NT2/D1 (cell line): ENCODE results near the gene WDR36.

Experiments
- DNase-seq: peaks from one replicate; pipeline ENCODE4 v3.0.0-alpha.2; 2011; ENCODE audit warnings: low read depth, low spot score
- H3K27me3 ChIP-seq: 2 replicates; pipeline ENCODE4 v1.6.0; 2011; ENCODE audit warnings: mild to moderate bottlenecking; ENCODE audit not compliant: insufficient read length, insufficient read depth
- H3K36me3 ChIP-seq: 2 replicates; pipeline ENCODE4 v1.6.1; 2011; ENCODE audit warnings: mild to moderate bottlenecking, low read length, mixed read lengths; ENCODE audit not compliant: insufficient read depth, insufficient read length
- H3K4me1 ChIP-seq: 2 replicates; pipeline ENCODE4 v1.5.1; 2011; ENCODE audit not compliant: insufficient read depth, insufficient read length
- H3K4me3 ChIP-seq: 2 replicates; pipeline ENCODE4 v1.5.1; 2011; ENCODE audit warnings: low read depth; ENCODE audit not compliant: insufficient read length
- H3K9ac ChIP-seq: 2 replicates; pipeline ENCODE4 v1.6.0; 2011; ENCODE audit warnings: low read depth; ENCODE audit not compliant: insufficient read length
- H3K9me3 ChIP-seq: 2 replicates; pipeline ENCODE4 v1.5.1; 2011; ENCODE audit warnings: mild to moderate bottlenecking, low read length; ENCODE audit not compliant: insufficient read depth
- SUZ12 ChIP-seq: IDR thresholded peaks from 2 replicates; pipeline ENCODE4 v1.6.1; 2011; ENCODE audit not compliant: insufficient read length, insufficient read depth; ENCODE audit errors: extremely low read depth
- YY1 ChIP-seq: IDR thresholded peaks from 2 replicates; pipeline ENCODE4 v1.6.1; 2011; ENCODE audit not compliant: insufficient read length, insufficient read depth
- ZNF274 ChIP-seq: IDR thresholded peaks from 2 replicates; pipeline ENCODE4 v1.6.1; 2011; ENCODE audit warnings: mild to moderate bottlenecking, low read depth, low read length

Gene WDR36

GRCh38 chr5:111167551-111167950 lies 75.4 kb downstream of the WDR36 start:
- no peak for DNase-seq
- Histone ChIP-seq H3K4me3 (no peak overlapping the region), H3K9me3 (no peaks in the 10 kb centered on the region), H3K4me1 (no peaks in the 10 kb centered on the region), H3K36me3 (no peaks in the 10 kb centered on the region), H3K27me3 (no peaks in the 10 kb centered on the region), H3K9ac (no peak overlapping the region)
- TF ChIP-seq YY1 = no peak
- TF ChIP-seq SUZ12 = no peak
- no peak for TF ChIP-seq ZNF274

- Histone ChIP-seq H3K36me3 (no peaks in the 10 kb centered on the region), H3K4me1 (no peaks in the 10 kb centered on the region), H3K9me3 (no peaks in the 10 kb centered on the region), H3K27me3 (no peaks in the 10 kb centered on the region), H3K9ac (no peak overlapping the region), H3K4me3 (no peak overlapping the region)
- TF ChIP-seq ZNF274 (no peak), SUZ12 (no peak), YY1 (no peak)
- no peak for DNase-seq
These were observed 76.5 kb downstream of the WDR36 start for GRCh38 chr5:111168608-111169007.

GRCh38 chr5:111169269-111169668 lies 77.1 kb downstream of the WDR36 start:
- Histone ChIP-seq H3K9ac (no peak overlapping the region), H3K9me3 (no peaks in the 10 kb centered on the region), H3K4me1 (no peaks in the 10 kb centered on the region), H3K4me3 (no peak overlapping the region), H3K36me3 (no peaks in the 10 kb centered on the region), H3K27me3 (no peaks in the 10 kb centered on the region)
- DNase-seq = no peak
- TF ChIP-seq SUZ12 = no peak
- no peak for TF ChIP-seq ZNF274
- TF ChIP-seq YY1 = no peak

- no peak overlapping the region for H3K4me3 ChIP-seq
- DNase-seq = no peak
- H3K27me3 ChIP-seq = no peaks in the 10 kb centered on the region
- no peak overlapping the region for H3K9ac ChIP-seq
- no peak for TF ChIP-seq YY1
- no peak for TF ChIP-seq SUZ12
- TF ChIP-seq ZNF274 = no peak
- no peaks in the 10 kb centered on the region for H3K9me3 ChIP-seq
- no peaks in the 10 kb centered on the region for H3K4me1 ChIP-seq
- H3K36me3 ChIP-seq = no peaks in the 10 kb centered on the region
These were observed 78.1 kb downstream of the WDR36 start for GRCh38 chr5:111170279-111170678.

GRCh38 chr5:111172504-111172903 lies 80.4 kb downstream of the WDR36 start:
- Histone ChIP-seq H3K4me1 (no peaks in the 10 kb centered on the region), H3K9ac (no peak overlapping the region), H3K36me3 (no peaks in the 10 kb centered on the region), H3K27me3 (no peaks in the 10 kb centered on the region), H3K9me3 (no peaks in the 10 kb centered on the region), H3K4me3 (no peak overlapping the region)
- no peak for TF ChIP-seq YY1
- TF ChIP-seq ZNF274 = no peak
- TF ChIP-seq SUZ12 = no peak
- no peak for DNase-seq

- H3K36me3 ChIP-seq = no peaks in the 10 kb centered on the region
- no peaks in the 10 kb centered on the region for H3K27me3 ChIP-seq
- no peaks in the 10 kb centered on the region for H3K4me1 ChIP-seq
- no peak overlapping the region for H3K9ac ChIP-seq
- no peak overlapping the region for H3K4me3 ChIP-seq
- H3K9me3 ChIP-seq = no peaks in the 10 kb centered on the region
- no peak for DNase-seq
- TF ChIP-seq YY1 (no peak), SUZ12 (no peak), ZNF274 (no peak)
These were observed 81.3 kb downstream of the WDR36 start for GRCh38 chr5:111173476-111173875.
